Endothelial cell of umbilical vein (primary cell): Measurements from ENCODE around the gene EHBP1L1. TPM values are rescaled to one million over a fixed set of nuclear protein-coding genes. Genes with fewer than 3 reads are reported as not detected.

Source experiments
- BruUV-seq: library from RNA; stranded (reverse); fragments of 400-500 nt; replicated peaks from 2 replicates; lab custom pipeline; 2021; lab: Mats Ljungman, UMichigan
- CTCF ChIA-PET: fragments of 300-600, 350-600 bp; sonication (Branson Sonifier 250); formaldehyde crosslinking; loops from one replicate; lab custom pipeline; 2021; ENCODE audit warnings: antibody characterized with exemption, inconsistent platforms; lab: Charles Lee
- POLR2A ChIA-PET: fragments of 300-600, 350-600 bp; sonication (Branson Sonifier 250); formaldehyde crosslinking; loops from one replicate; lab custom pipeline; 2021; ENCODE audit warnings: antibody characterized with exemption, inconsistent platforms; lab: Charles Lee
- DNase-seq: peaks from one replicate; pipeline ENCODE4 v3.0.0-alpha.2; 2011; ENCODE audit warnings: low read depth, low spot score
- FAIRE-seq: peaks from 2 replicates; lab custom pipeline; 2011; peaks lifted over from hg19 to GRCh38; lab: Jason Lieb, UNC
- H2AFZ ChIP-seq: 2 replicates; pipeline ENCODE4 v1.6.0; 2012; ENCODE audit warnings: low read depth, low read length, control low read depth, inconsistent platforms
- H3K27ac ChIP-seq: 2 replicates; pipeline ENCODE4 v1.5.1; 2011; ENCODE audit warnings: low read depth, mild to moderate bottlenecking, control low read depth, low read length, moderate library complexity; ENCODE audit not compliant: insufficient read depth
- H3K27me3 ChIP-seq, 2 experiments: 2 replicates each; pipeline versions ENCODE4 v1.6.0 to v1.6.1; 2011; ENCODE audit warnings: low read length in 2 of 2, mixed read lengths in 1 of 2; ENCODE audit not compliant: control insufficient read depth in 2 of 2, insufficient read depth in 2 of 2
- H3K36me3 ChIP-seq, 2 experiments: 2 replicates in 1 of 2; 3 replicates in 1 of 2; pipeline ENCODE4 v1.5.1; 2011; ENCODE audit warnings: low read length in 2 of 2, mild to moderate bottlenecking in 1 of 2, moderate library complexity in 1 of 2; ENCODE audit not compliant: control insufficient read depth in 2 of 2, insufficient read depth in 2 of 2; ENCODE audit errors: extremely low read depth in 1 of 2
- H3K4me1 ChIP-seq: 3 replicates; pipeline ENCODE4 v1.5.1; 2011; ENCODE audit warnings: mild to moderate bottlenecking, low read length; ENCODE audit not compliant: control insufficient read depth, insufficient read depth; ENCODE audit errors: extremely low read depth
- H3K4me2 ChIP-seq: 2 replicates; pipeline ENCODE4 v1.6.1; 2011; ENCODE audit warnings: low read length, control low read depth, mixed read lengths; ENCODE audit not compliant: insufficient read depth
- H3K4me3 ChIP-seq, 3 experiments: fragments of 200-600 bp in 1 of 3; sonication (generic), shearing (Covaris generic) in 1 of 3; replicated peaks in 1 of 3; 2 replicates each; pipeline ENCODE4 v1.5.1; 2011 to 2016; ENCODE audit warnings: control low read depth in 3 of 3, low read length in 3 of 3, mild to moderate bottlenecking in 2 of 3, inconsistent platforms in 1 of 3, low read depth in 1 of 3, moderate library complexity in 1 of 3; ENCODE audit not compliant: insufficient read depth in 1 of 3
- H3K79me2 ChIP-seq: 2 replicates; pipeline ENCODE4 v1.6.0; 2012; ENCODE audit warnings: low read length, inconsistent platforms; ENCODE audit not compliant: control insufficient read depth, insufficient read depth
- H3K9ac ChIP-seq: replicated peaks from 2 replicates; pipeline ENCODE3; 2011; ENCODE audit warnings: low read length, control low read depth; ENCODE audit not compliant: insufficient read depth; ENCODE audit errors: extremely low read depth
- H3K9me1 ChIP-seq: replicated peaks from 3 replicates; pipeline ENCODE4 v1.6.0; 2011; ENCODE audit warnings: mild to moderate bottlenecking, low read length; ENCODE audit not compliant: control insufficient read depth, insufficient read depth; ENCODE audit errors: extremely low read depth
- H3K9me3 ChIP-seq: replicated peaks from 2 replicates; pipeline ENCODE4 v1.5.1; 2012; ENCODE audit warnings: low read length, inconsistent platforms; ENCODE audit not compliant: control insufficient read depth, insufficient read depth
- H4K20me1 ChIP-seq: replicated peaks from 2 replicates; pipeline ENCODE3; 2011; ENCODE audit warnings: mild to moderate bottlenecking, low read length; ENCODE audit not compliant: control insufficient read depth, insufficient read depth; ENCODE audit errors: extremely low read depth
- EZH2 ChIP-seq: IDR thresholded peaks from 2 replicates; pipeline ENCODE4 v1.6.1; 2012; ENCODE audit warnings: borderline replicate concordance, low read depth, mild to moderate bottlenecking, moderate library complexity, low read length, inconsistent platforms; ENCODE audit not compliant: severe bottlenecking
- JUN ChIP-seq: IDR thresholded peaks from 2 replicates; pipeline ENCODE4 v1.6.1; 2011; ENCODE audit warnings: borderline replicate concordance, low read depth; ENCODE audit not compliant: insufficient read length, insufficient read depth
- POLR2A ChIP-seq: IDR thresholded peaks from 2 replicates; pipeline ENCODE4 v1.6.1; 2012; ENCODE audit warnings: low read depth, mild to moderate bottlenecking, control low read depth, low read length
- POLR2AphosphoS5 ChIP-seq: IDR thresholded peaks from 2 replicates; pipeline ENCODE4 v1.6.1; 2012; ENCODE audit warnings: low read depth, mild to moderate bottlenecking, control low read depth, low read length, moderate library complexity; ENCODE audit not compliant: insufficient read depth
- dilution Hi-C: fragments of 300-500 bp; cut with MboI; formaldehyde crosslinking; loops from one replicate; pipeline ENCODE4 v1.15.0; 2019; ENCODE audit warnings: low sequenced_read_pairs; ENCODE audit not compliant: extremely low pct_ligation_motif_present
- intact Hi-C: fragments of 100-400 bp; cut with micrococcal nuclease; formaldehyde crosslinking; loops from one replicate; pipeline ENCODE4 v1.10.0; 2022
- polyA plus RNA-seq, 4 experiments: library from polyadenylated mRNA; depleted of rRNA in 3 of 4; stranded (reverse) in 3 of 4; unstranded in 1 of 4; fragments of >200 nt; gene quantifications; 2 replicates each; pipeline versions ENCODE4 v1.2.1 to v1.2.3, GENCODE V29; 2011 to 2012; ENCODE audit warnings: missing spikeins in 1 of 4
- total RNA-seq: library from RNA; stranded (reverse); gene quantifications from 2 replicates; pipeline ENCODE4 v1.2.3, GENCODE V29; 2021
- TF ChIP-seq, protein P1 (sequence below), 2 donors: IDR thresholded peaks; 1 replicate in 1 of 2; 2 replicates in 1 of 2; pipeline ENCODE4 v1.5.1; 2011; ENCODE audit warnings: low read length in 2 of 2, mild to moderate bottlenecking in 2 of 2, moderate library complexity in 2 of 2, control low read depth in 1 of 2, inconsistent platforms in 1 of 2, low read depth in 1 of 2; ENCODE audit not compliant: insufficient read depth in 1 of 2; ENCODE audit errors: extremely low read depth in 1 of 2

The EHBP1L1 gene
- total and polyA plus RNA-seq, 2 donors (not counting 3 experiments of a cell fraction or from before 2014, with no cell fraction given) = 12.7 to 19.7 TPM

- Histone ChIP-seq H3K79me2 (peaks cover 63% of the 10 kb centered on the region), H3K27ac (no peak overlapping the region), H3K27me3 (no peaks in the 10 kb centered on the region), H4K20me1 (no peaks in the 10 kb centered on the region), H2AFZ (no peak overlapping the region), H3K4me1 (peaks cover 57% of the 10 kb centered on the region), H3K4me3 (no peak overlapping the region), H3K9me3 (no peaks in the 10 kb centered on the region), H3K9me1 (no peaks in the 10 kb centered on the region), H3K36me3 (peaks cover 13 to 39% of the 10 kb centered on the region in 2 experiments), H3K9ac (no peak overlapping the region), H3K4me2 (no peak overlapping the region)
- dilution Hi-C loops = no loop called here
- CTCF ChIA-PET = interaction anchor here (1.2 to 6.2 kb wide), 3 partner anchors 15 to 18 kb away, joined by 3 to 54 read pairs (median 9); partner anchors contain the start of gene KCNK7
- DNase-seq (no peak), FAIRE-seq (no peak)
- intact Hi-C loops = no loop called here
- POLR2A ChIA-PET = no interaction called here
- no peak for TF ChIP-seq JUN
- TF ChIP-seq, protein P1, sequence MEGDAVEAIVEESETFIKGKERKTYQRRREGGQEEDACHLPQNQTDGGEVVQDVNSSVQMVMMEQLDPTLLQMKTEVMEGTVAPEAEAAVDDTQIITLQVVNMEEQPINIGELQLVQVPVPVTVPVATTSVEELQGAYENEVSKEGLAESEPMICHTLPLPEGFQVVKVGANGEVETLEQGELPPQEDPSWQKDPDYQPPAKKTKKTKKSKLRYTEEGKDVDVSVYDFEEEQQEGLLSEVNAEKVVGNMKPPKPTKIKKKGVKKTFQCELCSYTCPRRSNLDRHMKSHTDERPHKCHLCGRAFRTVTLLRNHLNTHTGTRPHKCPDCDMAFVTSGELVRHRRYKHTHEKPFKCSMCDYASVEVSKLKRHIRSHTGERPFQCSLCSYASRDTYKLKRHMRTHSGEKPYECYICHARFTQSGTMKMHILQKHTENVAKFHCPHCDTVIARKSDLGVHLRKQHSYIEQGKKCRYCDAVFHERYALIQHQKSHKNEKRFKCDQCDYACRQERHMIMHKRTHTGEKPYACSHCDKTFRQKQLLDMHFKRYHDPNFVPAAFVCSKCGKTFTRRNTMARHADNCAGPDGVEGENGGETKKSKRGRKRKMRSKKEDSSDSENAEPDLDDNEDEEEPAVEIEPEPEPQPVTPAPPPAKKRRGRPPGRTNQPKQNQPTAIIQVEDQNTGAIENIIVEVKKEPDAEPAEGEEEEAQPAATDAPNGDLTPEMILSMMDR (IDR thresholded peaks at IDR 0.05; ENCODE audit: extremely low read depth in 1 of 2, insufficient read depth in 1 of 2, low read depth in 1 of 2, low read length in 2 of 2) = no peak
- peak; percentile 44 for TF ChIP-seq POLR2A
- no peak for TF ChIP-seq POLR2AphosphoS5
- TF ChIP-seq EZH2 = no peak
- BruUV-seq = no TSS peak
Measured at GRCh38 chr11:65609665-65610064, 33.8 kb downstream of the EHBP1L1 start.

- CTCF ChIA-PET = interaction anchor here (0.7 to 6.2 kb wide), 4 partner anchors 8 to 69 kb away, joined by 3 to 54 read pairs (median 4); partner anchors contain the start of gene KCNK7
- FAIRE-seq = no peak
- intact Hi-C loops = no loop called here
Measured at GRCh38 chr11:65610404-65610803, 34.6 kb downstream of the EHBP1L1 start.

More at GRCh38 chr11:65610404-65610803, 34.6 kb downstream of the EHBP1L1 start:
- Histone ChIP-seq H4K20me1 (no peaks in the 10 kb centered on the region), H3K27ac (peak overlapping the region; percentile 85), H3K27me3 (no peaks in the 10 kb centered on the region), H3K79me2 (peaks cover 63% of the 10 kb centered on the region), H3K4me1 (peaks cover 57% of the 10 kb centered on the region), H2AFZ (no peak overlapping the region), H3K4me2 (peak overlapping the region; percentile 88), H3K36me3 (peaks cover 8 to 31% of the 10 kb centered on the region in 2 experiments), H3K9me3 (no peaks in the 10 kb centered on the region), H3K9ac (peak overlapping the region; percentile 69), H3K9me1 (no peaks in the 10 kb centered on the region), H3K4me3 (peak overlapping the region in 2 of 3 experiments; percentile 81)
- no peak for TF ChIP-seq POLR2A
- TF ChIP-seq EZH2 = no peak
- DNase-seq = peak; percentile 12
- POLR2A ChIA-PET = no interaction called here
- BruUV-seq = no TSS peak
- dilution Hi-C loops = no loop called here
